HCEC 1CT (cell line): ENCODE measurements around the gene CACNB3.
A peak's percentile ranks its signal among the peaks of the same experiment; 100 is the strongest.

Experiments
- DNase-seq: peaks from one replicate; pipeline ENCODE4 v3.0.0-alpha.2; 2017

Gene CACNB3

GRCh38 chr12:48788854-48789775 is 29.2 kb upstream of the CACNB3 start, which contains the start of gene ADCY6:
TSS of gene ADCY6 (minus strand) at chr12:48789089. CDS start at chr12:48783434, 5,655 bp downstream.
- DNase-seq: peak; percentile 36

DNA sequence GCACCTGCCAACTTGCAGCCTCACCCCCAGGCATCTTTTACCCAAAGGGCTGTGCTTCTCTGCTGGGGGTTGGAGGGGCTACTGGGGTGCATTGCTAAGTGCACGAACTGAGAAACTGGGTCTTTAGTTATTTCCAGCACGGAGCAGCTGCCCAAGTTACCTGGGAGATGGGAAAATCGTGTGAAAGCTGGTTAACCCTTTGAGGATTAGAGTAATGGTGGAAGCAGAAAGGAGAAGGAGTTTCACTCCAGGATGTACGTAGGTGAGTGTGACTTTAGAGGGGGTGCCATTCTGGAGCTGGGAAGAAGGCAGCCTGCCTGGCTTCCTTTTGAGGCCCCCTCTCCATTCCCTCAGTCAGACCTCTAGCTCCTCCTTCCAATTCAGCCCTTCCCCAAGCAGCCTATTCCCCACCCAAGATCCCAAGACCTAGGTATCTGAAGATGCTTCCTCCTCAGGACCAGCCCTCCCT is 28.4 kb upstream of the CACNB3 start:
- DNase-seq: no peak

- DNase-seq: no peak
Observed at GRCh38 chr12:48793696-48794095, 24.6 kb upstream of the CACNB3 start.

GRCh38 chr12:48794870-48795269 is 23.4 kb upstream of the CACNB3 start:
- DNase-seq: no peak

- DNase-seq: peak; percentile 67
Observed at GRCh38 chr12:48795550-48796455, 22.5 kb upstream of the CACNB3 start.

- DNase-seq: no peak
Observed at GRCh38 chr12:48796976-48797375, 21.3 kb upstream of the CACNB3 start.

DNA sequence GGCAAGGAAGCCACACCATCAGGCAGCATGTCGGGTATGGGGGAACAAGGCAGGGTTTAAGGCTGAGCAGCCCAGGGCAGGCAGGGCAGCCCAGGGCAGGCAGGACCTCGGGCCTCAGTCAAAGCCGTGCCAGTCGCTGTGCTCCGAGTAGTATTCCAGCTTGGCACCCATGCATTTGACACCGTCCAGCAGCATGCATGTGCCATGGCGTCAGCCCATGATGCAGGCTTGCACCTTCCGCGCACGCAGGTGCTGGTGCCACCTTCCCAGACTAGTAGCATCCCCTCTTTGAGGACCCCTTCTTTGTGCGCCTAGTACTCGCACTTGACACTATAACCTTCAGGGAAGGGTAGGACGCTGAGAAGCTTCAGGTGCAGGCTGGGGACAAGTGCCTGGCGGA is 17.8 kb upstream of the CACNB3 start:
- DNase-seq: no peak

GRCh38 chr12:48800971-48801370 is 17.3 kb upstream of the CACNB3 start:
- DNase-seq: no peak

- DNase-seq: no peak
Observed at GRCh38 chr12:48803675-48804074, 14.6 kb upstream of the CACNB3 start.

DNA sequence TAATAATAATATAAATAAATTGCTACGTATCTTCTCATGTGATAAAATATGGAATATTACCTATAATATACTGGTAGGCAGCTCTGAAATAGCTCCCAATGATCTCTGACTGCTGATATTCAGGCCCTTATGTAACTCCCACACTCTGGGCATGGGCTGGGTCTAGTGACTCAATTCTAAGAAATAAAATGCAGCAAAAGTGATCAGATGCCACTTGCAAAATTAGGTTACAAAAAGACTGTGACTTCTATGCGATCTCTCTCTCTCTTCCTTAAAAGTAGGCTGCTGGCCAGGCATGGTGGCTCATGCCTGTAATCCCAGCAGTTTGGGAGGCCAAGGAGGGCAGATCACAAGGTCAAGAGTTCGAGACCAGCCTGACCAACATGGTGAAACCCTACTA is 10.3 kb upstream of the CACNB3 start:
- no peak for DNase-seq

DNA sequence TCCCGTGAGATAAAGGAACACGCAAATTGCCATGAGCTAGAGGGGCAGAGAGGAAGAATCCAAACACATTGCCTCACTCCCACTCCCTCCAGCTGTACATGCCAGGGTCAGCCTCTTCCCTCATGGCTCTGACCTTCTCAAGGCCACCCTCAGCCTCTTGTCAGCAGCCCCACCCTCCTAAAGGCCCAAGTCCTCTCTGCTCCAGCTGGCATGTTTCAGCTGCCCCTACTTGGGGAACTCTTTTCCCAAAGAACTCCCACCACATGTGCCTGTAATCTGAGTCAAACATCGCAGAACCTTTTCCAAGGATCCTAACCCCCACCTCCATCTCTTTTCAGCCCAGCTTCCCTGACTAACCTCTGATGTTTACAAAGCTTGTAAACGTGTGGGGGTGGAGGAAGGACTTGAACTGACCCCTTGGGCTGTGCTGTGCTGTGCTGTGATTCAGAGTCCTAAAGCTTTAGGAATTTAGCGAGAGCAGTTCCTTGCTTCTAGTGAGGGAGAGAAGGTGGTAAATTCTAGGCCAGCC is 7.3 kb upstream of the CACNB3 start:
- peak; percentile 94 for DNase-seq

DNA sequence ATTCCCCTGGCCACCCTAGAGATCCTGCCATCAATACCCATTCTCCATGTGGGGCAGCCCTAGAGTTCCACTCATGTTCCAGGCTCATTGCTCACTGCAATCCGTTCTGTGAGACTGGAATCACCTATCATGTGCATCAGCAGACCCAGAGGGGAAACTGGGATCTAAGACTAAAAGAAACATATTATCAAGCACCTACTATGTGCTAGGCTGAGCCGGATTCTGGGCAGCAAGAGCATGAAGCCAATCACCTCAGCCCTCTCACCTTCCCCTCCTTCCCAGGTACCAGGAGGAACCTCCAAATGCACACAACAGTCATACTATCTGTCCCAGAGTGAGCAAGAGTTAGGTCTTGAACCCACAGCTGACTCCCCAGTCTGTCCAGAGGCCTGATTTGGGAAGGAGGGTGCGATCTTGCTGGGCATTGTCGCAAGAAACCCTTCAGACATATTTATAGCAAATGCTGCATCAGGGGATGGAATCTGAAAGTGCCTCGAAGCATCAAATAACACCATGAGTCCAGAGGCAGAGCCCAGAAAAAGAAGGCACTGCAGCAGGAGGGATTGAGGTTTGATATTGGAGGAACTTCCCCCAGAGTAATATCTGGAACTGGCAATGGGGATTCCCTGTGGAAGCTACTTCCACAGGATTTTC is 6.7 kb upstream of the CACNB3 start:
- no peak for DNase-seq

- DNase-seq: no peak
Observed at GRCh38 chr12:48812389-48812788, 5.9 kb upstream of the CACNB3 start.

- DNase-seq: peak; percentile 38
Observed at GRCh38 chr12:48813465-48814261, 4.6 kb upstream of the CACNB3 start.

- peak; percentile 82 for DNase-seq
Observed at GRCh38 chr12:48814262-48815125, 3.8 kb upstream of the CACNB3 start.

DNA sequence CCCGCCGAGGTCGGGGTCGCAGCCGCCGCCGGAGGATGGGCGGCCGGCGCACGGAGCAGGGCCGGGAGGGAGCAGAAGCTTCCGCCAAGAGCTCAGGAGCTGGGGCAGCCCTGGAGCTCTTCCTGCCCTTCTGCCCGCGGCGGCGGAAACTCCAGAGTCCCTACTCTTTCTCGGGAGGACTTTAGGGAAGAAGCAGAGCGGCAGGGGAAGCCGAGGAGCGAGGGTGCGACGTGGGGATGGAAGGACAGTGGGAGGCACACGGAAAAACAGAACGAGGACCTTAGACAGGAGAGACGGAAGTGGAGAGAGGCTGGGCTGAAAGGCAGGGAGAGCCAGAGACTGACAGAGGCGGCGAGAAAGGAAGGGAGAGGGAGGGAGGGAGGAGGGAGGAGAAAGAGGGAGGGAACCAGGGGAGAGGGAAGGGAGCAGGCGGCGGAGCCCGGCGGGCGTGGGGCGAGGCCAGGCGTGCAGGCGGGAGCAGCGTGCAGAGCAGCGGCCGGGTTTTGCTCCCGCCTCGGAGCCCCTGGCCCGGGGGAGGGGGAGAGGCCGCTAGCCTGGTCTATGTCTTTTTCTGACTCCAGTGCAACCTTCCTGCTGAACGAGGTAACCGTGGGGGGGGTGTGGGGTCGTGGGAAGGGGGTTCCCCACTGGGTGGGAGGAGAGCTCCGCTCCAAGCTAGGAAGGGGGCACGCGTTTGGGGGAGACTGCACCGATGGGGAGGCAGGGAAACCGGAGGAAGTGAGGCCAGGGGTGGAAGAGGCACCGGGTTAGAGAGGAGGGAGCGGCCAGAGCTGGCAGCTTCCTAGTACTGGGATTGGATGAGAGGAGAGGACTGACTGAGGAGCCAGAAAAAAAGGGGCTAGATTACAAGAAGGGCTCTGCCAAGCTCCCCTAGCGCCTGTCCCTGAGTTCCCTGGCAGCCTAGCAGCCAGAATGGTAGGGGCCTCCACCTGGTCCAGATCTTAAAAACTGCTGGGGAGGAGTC is 2.9 kb upstream of the CACNB3 start:
- peak; percentile 84 for DNase-seq

DNA sequence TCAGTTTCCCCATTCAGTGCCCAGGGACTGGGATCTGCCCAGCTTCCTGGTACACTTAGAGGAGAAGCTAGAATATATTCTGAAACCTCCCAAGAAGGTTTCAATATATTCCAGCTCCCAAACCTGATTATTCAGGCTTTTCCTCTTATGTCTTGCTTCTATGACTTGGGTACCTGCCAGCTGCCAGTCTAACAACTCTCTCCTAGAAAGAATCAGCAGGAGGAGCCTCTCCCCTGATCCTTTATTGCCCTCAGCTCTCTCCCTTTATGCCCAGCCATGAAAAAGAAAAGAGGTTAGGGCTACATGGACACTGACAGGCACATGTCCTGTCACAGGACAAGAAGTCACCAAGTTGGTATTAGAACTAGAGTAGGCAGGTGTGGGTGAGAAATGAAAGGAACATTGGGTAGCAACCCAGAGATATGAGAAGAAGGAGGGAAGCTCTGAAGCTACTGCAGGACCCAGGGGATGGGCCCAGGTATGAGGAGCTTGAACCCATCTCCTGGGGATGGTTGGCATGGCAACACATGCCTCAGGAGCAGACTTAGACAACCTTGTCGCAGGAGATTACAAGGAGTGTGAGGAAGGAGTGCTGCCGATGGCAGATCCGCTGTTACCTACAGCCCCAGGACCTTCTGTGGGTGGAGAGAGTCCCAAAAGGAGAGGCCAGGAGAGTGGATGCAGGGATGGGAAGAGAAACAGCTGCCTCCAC is 2.0 kb upstream of the CACNB3 start:
- no peak for DNase-seq

DNA sequence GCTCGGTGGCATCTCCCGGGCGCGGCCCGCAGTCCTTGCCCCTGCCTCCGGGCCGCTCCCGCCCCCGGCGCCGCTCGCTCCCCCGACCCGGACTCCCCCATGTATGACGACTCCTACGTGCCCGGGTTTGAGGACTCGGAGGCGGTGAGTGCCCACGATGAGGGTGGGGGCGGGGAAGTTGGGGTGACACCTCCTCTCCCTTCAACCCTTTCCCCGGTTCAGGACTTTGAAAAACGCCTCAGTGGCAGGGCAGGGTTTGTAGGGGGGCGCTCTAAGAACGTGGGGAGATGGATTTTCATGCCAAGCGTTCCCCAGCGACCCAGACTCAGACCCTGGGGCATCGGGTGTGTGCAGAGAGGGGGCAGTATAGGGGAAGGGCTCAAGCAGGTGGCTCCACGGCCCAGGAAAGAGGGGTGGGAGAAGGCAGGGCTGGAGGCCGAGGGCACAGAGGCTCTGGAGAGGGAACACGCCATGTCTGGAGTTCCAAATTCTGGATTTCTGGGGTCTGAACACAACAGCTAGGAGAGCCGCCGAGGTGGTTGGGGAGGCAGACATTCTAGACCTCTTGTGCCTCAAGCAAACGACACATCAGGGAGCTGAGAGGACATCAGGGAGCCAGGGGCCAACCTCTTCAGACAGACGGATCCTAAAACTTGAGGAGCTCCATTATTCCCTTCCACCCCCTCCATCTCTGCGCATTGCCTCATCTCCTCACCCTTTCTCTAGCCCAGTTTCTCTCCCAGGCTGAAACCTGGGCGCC is 715 bp downstream of the CACNB3 start:
- no peak for DNase-seq
